Naive thymus-derived CD8-positive, alpha-beta T cell (primary cell): ENCODE results near the gene APBA1. TPM values are rescaled to one million over a fixed set of nuclear protein-coding genes. Genes with fewer than 3 reads are reported as not detected.

ENCODE experiments used
- ATAC-seq, 2 donors: fragments of 150-1000 bp; cut with Tn5 transposase in 1 of 2; sonication (Bioruptor Pico), chemical (Tn5 transposase) in 1 of 2; 1 replicate in 1 of 2; 2 replicates in 1 of 2; pipeline ENCODE4 v1.10.0; 2021; ENCODE audit warnings: mild to moderate bottlenecking in 2 of 2, moderate library complexity in 2 of 2
- POLR2A ChIA-PET: fragments of 350-600 bp; sonication (Branson Sonifier 250); formaldehyde crosslinking; loops from one replicate; lab custom pipeline; 2021; ENCODE audit warnings: antibody characterized with exemption; lab: Charles Lee
- DNase-seq, 10 donors: peaks; one replicate each; pipeline versions ENCODE4 v3.0.0 to v3.0.0-alpha.2; 2020 to 2022
- H3K27ac Mint-ChIP-seq, 10 donors: one replicate each; pipeline ENCODE4 v1.8.0; 2020 to 2022; ENCODE audit warnings: mild to moderate bottlenecking in 10 of 10, mixed read lengths in 10 of 10, moderate library complexity in 4 of 10, inconsistent platforms in 1 of 10
- H3K27me3 Mint-ChIP-seq, 5 donors: one replicate each; pipeline ENCODE4 v1.8.0; 2021 to 2022; ENCODE audit warnings: mixed read lengths in 5 of 5
- H3K36me3 Mint-ChIP-seq, 3 donors: one replicate each; pipeline ENCODE4 v1.8.0; 2020 to 2022; ENCODE audit warnings: mixed read lengths in 3 of 3, mild to moderate bottlenecking in 2 of 3, inconsistent platforms in 1 of 3
- H3K4me1 Mint-ChIP-seq, 4 donors: one replicate each; pipeline ENCODE4 v1.8.0; 2021 to 2022; ENCODE audit warnings: mixed read lengths in 4 of 4
- H3K4me3 Mint-ChIP-seq, 10 donors: one replicate each; pipeline ENCODE4 v1.8.0; 2020 to 2022; ENCODE audit warnings: mild to moderate bottlenecking in 10 of 10, mixed read lengths in 10 of 10, moderate library complexity in 6 of 10, inconsistent platforms in 1 of 10
- H3K9me3 Mint-ChIP-seq, 9 donors: one replicate each; pipeline ENCODE4 v1.8.0; 2020 to 2022; ENCODE audit warnings: mixed read lengths in 9 of 9, mild to moderate bottlenecking in 3 of 9, inconsistent platforms in 1 of 9, moderate library complexity in 1 of 9
- polyA plus RNA-seq, 3 donors: library from polyadenylated mRNA; unstranded; fragments of 300-500 nt; fragmentation: Illumina TruSeq; gene quantifications; one replicate each; pipeline ENCODE4 v1.2.3, GENCODE V29; 2021
- total RNA-seq, 8 experiments: library from RNA in 2 of 8; stranded (reverse) in 2 of 8; gene quantifications; one replicate each; pipeline ENCODE4 v1.2.3 and lab custom pipeline; 2021 to 2026

The APBA1 gene
- total and polyA plus RNA-seq, 5 experiments from 2014 or later, result 0.03 to 1.2 (median 0.49) TPM; not detected in 2

- DNase-seq, result no peak
- ATAC-seq, result no peak
- H3K4me1 Mint-ChIP-seq, result no peaks in the 10 kb centered on the region
- peaks cover 0 to 17% (median 0%) of the 10 kb centered on the region in 5 donors for H3K27me3 Mint-ChIP-seq
- no peak overlapping the region for H3K27ac Mint-ChIP-seq
- POLR2A ChIA-PET, result no interaction called here
- H3K4me3 Mint-ChIP-seq, result no peak overlapping the region
- H3K36me3 Mint-ChIP-seq, result no peaks in the 10 kb centered on the region
- peaks cover 0 to 5% (median 0%) of the 10 kb centered on the region in 9 donors for H3K9me3 Mint-ChIP-seq
Observed at GRCh38 chr9:69432623-69433022, 239.5 kb downstream of the APBA1 start.

DNA sequence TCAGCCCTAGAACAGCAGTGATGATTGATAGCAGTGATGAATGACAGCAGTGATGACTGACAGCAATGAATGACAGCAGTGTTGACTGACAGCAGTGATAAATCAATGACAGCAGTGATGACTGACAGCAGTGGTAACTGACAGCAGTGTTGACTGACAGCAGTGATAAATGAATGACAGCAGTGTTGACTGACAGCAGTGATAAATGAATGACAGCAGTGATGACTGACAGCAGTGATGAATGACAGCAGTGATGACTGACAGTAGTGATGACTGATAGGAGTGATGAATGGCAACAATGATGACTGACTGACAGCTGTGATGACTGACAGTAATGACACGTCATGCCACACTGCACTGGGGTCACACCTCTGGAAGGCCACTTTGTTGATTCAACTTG, 240.4 kb downstream of the APBA1 start:
- DNase-seq (no peak), ATAC-seq (no peak)
- H3K27me3 Mint-ChIP-seq, result peaks cover 0 to 17% (median 0%) of the 10 kb centered on the region in 5 donors
- H3K4me1 Mint-ChIP-seq, result no peaks in the 10 kb centered on the region
- POLR2A ChIA-PET, result no interaction called here
- no peak overlapping the region for H3K4me3 Mint-ChIP-seq
- peaks cover 0 to 5% (median 0%) of the 10 kb centered on the region in 9 donors for H3K9me3 Mint-ChIP-seq
- H3K27ac Mint-ChIP-seq, result no peak overlapping the region
- no peaks in the 10 kb centered on the region for H3K36me3 Mint-ChIP-seq

GRCh38 chr9:69431203-69431602, 241.0 kb downstream of the APBA1 start:
- Mint-ChIP-seq H3K27me3 (peaks cover 0 to 17% (median 0%) of the 10 kb centered on the region in 5 donors), H3K9me3 (peaks cover 0 to 5% (median 0%) of the 10 kb centered on the region in 9 donors), H3K4me3 (no peak overlapping the region), H3K27ac (no peak overlapping the region), H3K36me3 (no peaks in the 10 kb centered on the region), H3K4me1 (no peaks in the 10 kb centered on the region)
- ATAC-seq, result no peak
- POLR2A ChIA-PET, result no interaction called here
- no peak for DNase-seq

GRCh38 chr9:69430206-69430605, 242.0 kb downstream of the APBA1 start:
- POLR2A ChIA-PET, result no interaction called here
- DNase-seq (no peak), ATAC-seq (no peak)
- no peak overlapping the region for H3K4me3 Mint-ChIP-seq
- peaks cover 0 to 18% (median 0%) of the 10 kb centered on the region in 5 donors for H3K27me3 Mint-ChIP-seq
- H3K36me3 Mint-ChIP-seq, result no peaks in the 10 kb centered on the region
- no peaks in the 10 kb centered on the region for H3K4me1 Mint-ChIP-seq
- peaks cover 0 to 2% (median 0%) of the 10 kb centered on the region in 9 donors for H3K9me3 Mint-ChIP-seq
- H3K27ac Mint-ChIP-seq, result no peak overlapping the region

GRCh38 chr9:69429281-69429680, 242.9 kb downstream of the APBA1 start:
- POLR2A ChIA-PET, result no interaction called here
- ATAC-seq (no peak), DNase-seq (no peak)
- no peaks in the 10 kb centered on the region for H3K4me1 Mint-ChIP-seq
- no peak overlapping the region for H3K27ac Mint-ChIP-seq
- no peaks in the 10 kb centered on the region for H3K36me3 Mint-ChIP-seq
- H3K4me3 Mint-ChIP-seq, result no peak overlapping the region
- H3K27me3 Mint-ChIP-seq, result peaks cover 0 to 21% (median 2%) of the 10 kb centered on the region in 5 donors
- peaks cover 0 to 2% (median 0%) of the 10 kb centered on the region in 9 donors for H3K9me3 Mint-ChIP-seq

GRCh38 chr9:69428017-69428785, 244.0 kb downstream of the APBA1 start:
- POLR2A ChIA-PET, result no interaction called here
- peak overlapping the region in 1 of 10 donors; percentile 16 for H3K27ac Mint-ChIP-seq

GRCh38 chr9:69427286-69427685, 244.9 kb downstream of the APBA1 start:
- H3K36me3 Mint-ChIP-seq, result no peaks in the 10 kb centered on the region
- no peak overlapping the region for H3K27ac Mint-ChIP-seq
- H3K27me3 Mint-ChIP-seq, result peaks cover 0 to 28% (median 2%) of the 10 kb centered on the region in 5 donors
- ATAC-seq, result no peak
- H3K9me3 Mint-ChIP-seq, result peaks cover 0 to 2% (median 0%) of the 10 kb centered on the region in 9 donors
- no peak overlapping the region for H3K4me3 Mint-ChIP-seq
- peaks cover 0 to 5% (median 0%) of the 10 kb centered on the region in 4 donors for H3K4me1 Mint-ChIP-seq
- POLR2A ChIA-PET, result no interaction called here
- DNase-seq, result no peak

More at GRCh38 chr9:69428017-69428785, 244.0 kb downstream of the APBA1 start:
- peaks cover 0 to 2% (median 0%) of the 10 kb centered on the region in 9 donors for H3K9me3 Mint-ChIP-seq
- H3K4me1 Mint-ChIP-seq, result no peaks in the 10 kb centered on the region
- DNase-seq (no peak), ATAC-seq (no peak)
- no peaks in the 10 kb centered on the region for H3K36me3 Mint-ChIP-seq
- H3K4me3 Mint-ChIP-seq, result no peak overlapping the region
- H3K27me3 Mint-ChIP-seq, result peaks cover 0 to 21% (median 2%) of the 10 kb centered on the region in 5 donors

DNA sequence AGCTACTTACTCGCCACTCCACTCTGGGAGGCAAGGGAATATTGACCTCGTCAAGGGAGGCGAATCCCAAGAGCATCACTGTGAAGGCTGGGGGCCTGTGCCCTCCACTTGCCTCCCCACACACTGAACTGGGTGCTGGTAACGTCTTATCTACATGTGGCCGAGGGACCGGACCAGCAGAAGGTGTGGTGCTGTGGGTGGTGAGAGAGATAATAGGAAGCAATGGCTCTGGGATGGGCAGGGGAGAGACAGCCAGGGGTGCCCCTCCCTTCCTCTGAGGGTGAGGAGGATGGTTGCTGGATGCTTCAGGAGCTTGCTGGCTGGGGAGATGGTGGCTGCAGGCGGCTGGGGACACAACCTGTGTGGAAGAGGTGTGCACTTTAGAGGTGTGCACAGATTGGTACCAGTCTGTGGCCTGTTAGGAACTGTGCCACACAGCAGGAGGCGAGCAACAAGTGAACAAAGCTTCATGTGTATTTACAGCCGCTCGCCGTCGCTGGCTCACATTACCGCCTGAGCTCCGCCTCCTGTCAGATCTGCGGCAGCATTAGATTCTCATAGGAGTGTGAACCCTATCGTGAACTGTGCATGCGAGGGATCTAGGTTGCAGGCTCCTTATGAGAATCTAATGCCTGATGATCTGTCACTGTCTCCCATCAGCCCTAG, 246.9 kb downstream of the APBA1 start:
- H3K4me3 Mint-ChIP-seq, result no peak overlapping the region
- POLR2A ChIA-PET, result no interaction called here
- peaks cover 0 to 6% (median 0%) of the 10 kb centered on the region in 4 donors for H3K4me1 Mint-ChIP-seq
- no peak overlapping the region for H3K27ac Mint-ChIP-seq
- peaks cover 0 to 2% (median 0%) of the 10 kb centered on the region in 9 donors for H3K9me3 Mint-ChIP-seq
- peaks cover 0 to 34% (median 15%) of the 10 kb centered on the region in 5 donors for H3K27me3 Mint-ChIP-seq
- DNase-seq (no peak), ATAC-seq (no peak)
- no peaks in the 10 kb centered on the region for H3K36me3 Mint-ChIP-seq

DNA sequence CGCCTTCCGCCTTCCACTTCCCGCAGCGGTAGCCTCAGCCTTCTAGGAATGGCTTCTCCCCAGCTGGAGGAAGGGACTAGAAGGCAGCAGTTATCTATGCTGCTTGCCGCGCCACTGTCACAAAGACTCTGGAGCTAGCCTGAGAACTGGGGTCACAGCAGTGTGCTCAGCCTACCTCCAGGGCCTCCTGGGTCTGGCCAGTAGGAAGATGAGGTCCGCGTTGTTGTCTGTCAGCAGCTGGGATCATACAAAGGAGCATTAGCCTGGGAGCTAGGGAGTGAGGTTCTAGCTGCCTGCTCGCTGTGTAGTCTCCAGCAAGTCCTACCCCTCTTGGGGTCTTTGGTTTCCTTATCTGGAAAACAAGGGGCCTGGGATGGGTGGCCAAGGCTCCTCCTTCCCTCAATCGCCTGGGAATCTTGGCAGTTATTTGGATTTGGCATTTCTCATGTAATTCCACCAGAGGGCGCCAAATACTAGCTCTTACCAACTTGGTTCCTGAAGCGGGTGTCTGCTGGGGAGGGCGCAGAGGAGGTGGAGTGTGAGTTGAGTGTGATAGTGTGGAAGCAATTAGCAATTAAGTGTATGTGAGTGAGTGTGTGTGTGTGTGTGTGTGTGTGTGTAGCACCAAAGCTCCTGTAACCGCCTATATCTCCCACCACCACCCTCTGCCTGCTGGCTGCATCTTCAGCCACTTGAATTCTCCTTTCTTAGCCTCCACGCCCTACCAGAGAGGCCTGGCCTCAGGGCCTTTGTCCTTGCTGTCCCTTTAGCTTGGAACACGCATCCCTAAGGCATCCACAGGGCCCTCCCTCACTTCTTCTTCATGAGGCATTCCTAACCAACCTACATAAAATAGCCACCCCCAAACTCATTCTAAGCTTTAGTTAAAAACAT, 250.0 kb downstream of the APBA1 start:
- Mint-ChIP-seq H3K27me3 (peaks cover 0 to 47% (median 27%) of the 10 kb centered on the region in 5 donors), H3K4me1 (peaks cover 0 to 6% (median 0%) of the 10 kb centered on the region in 4 donors), H3K36me3 (no peaks in the 10 kb centered on the region), H3K4me3 (no peak overlapping the region), H3K27ac (peak overlapping the region in 1 of 10 donors; percentile 47), H3K9me3 (peaks cover 0 to 3% (median 0%) of the 10 kb centered on the region in 9 donors)
- ATAC-seq, result peak in 1 of 2 donors; percentile 23
- peak in 9 of 10 donors; percentile 8 to 66 (median 38) for DNase-seq
- POLR2A ChIA-PET, result no interaction called here

GRCh38 chr9:69420611-69421270, 251.4 kb downstream of the APBA1 start:
- H3K4me3 Mint-ChIP-seq, result no peak overlapping the region
- H3K36me3 Mint-ChIP-seq, result no peaks in the 10 kb centered on the region
- peaks cover 0 to 47% (median 26%) of the 10 kb centered on the region in 5 donors for H3K27me3 Mint-ChIP-seq
- POLR2A ChIA-PET, result no interaction called here
- H3K9me3 Mint-ChIP-seq, result peaks cover 0 to 3% (median 0%) of the 10 kb centered on the region in 9 donors
- H3K27ac Mint-ChIP-seq, result no peak overlapping the region
- H3K4me1 Mint-ChIP-seq, result peaks cover 0 to 6% (median 0%) of the 10 kb centered on the region in 4 donors
- DNase-seq, result no peak
- ATAC-seq, result no peak

GRCh38 chr9:69412741-69413150, 259.4 kb downstream of the APBA1 start:
- DNase-seq (no peak), ATAC-seq (no peak)
- Mint-ChIP-seq H3K4me3 (no peak overlapping the region), H3K27ac (no peak overlapping the region), H3K9me3 (no peaks in the 10 kb centered on the region), H3K4me1 (no peaks in the 10 kb centered on the region), H3K36me3 (no peaks in the 10 kb centered on the region), H3K27me3 (peaks cover 2 to 42% (median 8%) of the 10 kb centered on the region in 5 donors)
- POLR2A ChIA-PET, result no interaction called here
